Heart left ventricle (tissue), 13 donors: ENCODE measurements around the gene E2F1.

Experiments used
- POLR2A ChIP-seq, 2 donors: fragments of 450-650 bp; IDR thresholded peaks; one replicate each; pipeline ENCODE4 v1.6.1; 2017; ENCODE audit warnings: antibody characterized with exemption in 2 of 2, mild to moderate bottlenecking in 2 of 2, moderate library complexity in 2 of 2
- TF ChIP-seq, protein P1 (sequence below), 12 donors: fragments of 200-600 bp; sonication (generic) in 4 of 12; IDR thresholded peaks; one replicate each; pipeline versions ENCODE4 v1.5.0 to v1.8.0; 2018 to 2022; ENCODE audit warnings: antibody characterized with exemption in 12 of 12, mild to moderate bottlenecking in 5 of 12
- donor health status: ischemic (EF 13 %, LVEDD 7.1; RV severe dilation, severe dysfunction).
- donor health status: DM: no; HTN: yes; CAD: no.
- donor health status: DM: no; HTN: no; CAD: no.
- donor health status: ischemic (EF 25% LVEDD 6.9; RV normal size, moderate dysfunction).
- donor health status: ischemic (EF 25% LVEDD 5.7; RV mildly dilated, moderate dysfunction).
- donor health status: ischemic (EF 35%, LVEDD 5.7; RV mildly dilated, moderate dysfunction).
- donor health status: nonischemic (EF 11% LVEDD 7.7; RV severe dilation, severe dysfunction).
- donor health status: DM: yes; HTN: yes; CAD: no.
- donor health status: PGD.
- donor health status: ischemic (EF 29% LVEDD 5.4; RV normal size, mild dysfunction).
- donor health status: nonischemic (EF 23%, LVEDD 6.1; RV moderate dilation, normal function).

DNA sequence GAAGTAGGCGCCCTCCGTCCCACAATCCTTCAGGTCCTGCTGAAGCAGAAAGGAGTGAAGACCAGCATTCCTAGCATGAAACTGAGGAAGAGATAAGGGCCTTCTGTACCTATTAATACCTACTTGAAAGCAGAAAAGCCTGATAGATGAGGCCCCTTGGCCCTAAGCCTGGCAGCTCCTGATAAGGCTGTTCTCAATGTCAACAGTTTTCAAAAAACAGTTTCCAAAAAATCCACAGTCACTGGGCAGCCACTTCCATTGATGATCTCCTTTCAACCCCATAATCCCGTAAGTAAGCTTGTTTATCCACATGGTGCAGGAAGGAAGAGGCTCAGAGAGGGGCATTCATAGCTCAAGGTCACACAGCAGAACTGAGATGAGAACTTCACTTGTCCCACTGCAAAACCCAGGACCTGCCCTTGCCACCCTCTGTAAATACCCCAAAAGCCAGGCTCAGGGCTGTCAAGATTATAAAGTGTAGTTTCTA, 2.8 kb upstream of the E2F1 start:
- TF ChIP-seq, protein P1, sequence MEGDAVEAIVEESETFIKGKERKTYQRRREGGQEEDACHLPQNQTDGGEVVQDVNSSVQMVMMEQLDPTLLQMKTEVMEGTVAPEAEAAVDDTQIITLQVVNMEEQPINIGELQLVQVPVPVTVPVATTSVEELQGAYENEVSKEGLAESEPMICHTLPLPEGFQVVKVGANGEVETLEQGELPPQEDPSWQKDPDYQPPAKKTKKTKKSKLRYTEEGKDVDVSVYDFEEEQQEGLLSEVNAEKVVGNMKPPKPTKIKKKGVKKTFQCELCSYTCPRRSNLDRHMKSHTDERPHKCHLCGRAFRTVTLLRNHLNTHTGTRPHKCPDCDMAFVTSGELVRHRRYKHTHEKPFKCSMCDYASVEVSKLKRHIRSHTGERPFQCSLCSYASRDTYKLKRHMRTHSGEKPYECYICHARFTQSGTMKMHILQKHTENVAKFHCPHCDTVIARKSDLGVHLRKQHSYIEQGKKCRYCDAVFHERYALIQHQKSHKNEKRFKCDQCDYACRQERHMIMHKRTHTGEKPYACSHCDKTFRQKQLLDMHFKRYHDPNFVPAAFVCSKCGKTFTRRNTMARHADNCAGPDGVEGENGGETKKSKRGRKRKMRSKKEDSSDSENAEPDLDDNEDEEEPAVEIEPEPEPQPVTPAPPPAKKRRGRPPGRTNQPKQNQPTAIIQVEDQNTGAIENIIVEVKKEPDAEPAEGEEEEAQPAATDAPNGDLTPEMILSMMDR (IDR thresholded peaks at IDR 0.05): no peak
- TF ChIP-seq POLR2A (IDR thresholded peaks at IDR 0.05): no peak
